Central memory CD4-positive, alpha-beta T cell (primary cell): Measurements from ENCODE around the gene DDB1.

Experiments
- DNase-seq: peaks from one replicate; pipeline ENCODE4 v3.0.0; 2022

The DDB1 gene

DNA sequence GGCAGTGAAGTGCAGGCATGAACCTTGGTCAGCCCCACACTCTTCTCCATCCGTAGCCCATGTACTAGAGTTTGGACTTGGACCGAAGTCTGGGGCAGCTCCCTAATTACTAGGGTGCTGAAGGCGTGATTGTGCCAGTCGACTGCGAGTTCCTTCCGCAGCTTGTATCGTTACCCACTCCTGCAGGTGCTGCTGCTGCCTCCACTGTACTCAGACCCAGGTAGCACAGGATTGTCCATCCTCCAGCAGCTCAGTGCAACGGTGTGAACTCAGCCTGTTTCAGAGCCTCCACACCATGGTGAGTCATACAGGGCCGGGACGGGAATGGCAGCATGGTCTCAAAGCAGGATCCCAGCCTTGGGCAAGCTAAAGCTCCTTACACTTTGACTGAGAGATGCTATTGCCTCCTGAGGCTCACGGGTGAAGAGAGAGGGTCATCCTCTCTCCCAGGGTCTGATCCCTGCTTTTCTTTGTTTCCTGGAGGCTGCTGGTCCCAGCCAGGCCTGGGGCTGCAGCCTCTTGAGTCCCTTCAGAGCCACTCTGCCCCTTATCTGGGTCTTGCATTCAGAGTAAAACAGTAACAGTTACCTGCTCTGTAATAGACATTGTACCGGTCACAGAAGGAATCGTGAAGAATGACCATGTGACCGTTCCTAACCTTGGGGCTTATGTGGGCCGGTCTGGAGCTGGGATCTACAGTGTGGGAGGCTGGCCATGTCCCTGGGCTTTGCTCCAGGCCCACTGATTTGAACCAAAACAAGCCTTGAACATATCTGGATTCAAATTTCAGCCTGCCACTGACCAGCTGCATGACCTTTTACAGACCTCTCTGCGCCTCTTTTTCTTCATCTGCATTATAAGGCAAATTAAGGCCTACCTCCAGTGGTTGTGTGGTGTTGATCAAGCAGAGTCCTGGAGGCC lies 1.8 kb upstream of the DDB1 start:
- DNase-seq = no peak

- no peak for DNase-seq
Observed at GRCh38 chr11:61333550-61334433, 887 bp upstream of the DDB1 start.

DNA sequence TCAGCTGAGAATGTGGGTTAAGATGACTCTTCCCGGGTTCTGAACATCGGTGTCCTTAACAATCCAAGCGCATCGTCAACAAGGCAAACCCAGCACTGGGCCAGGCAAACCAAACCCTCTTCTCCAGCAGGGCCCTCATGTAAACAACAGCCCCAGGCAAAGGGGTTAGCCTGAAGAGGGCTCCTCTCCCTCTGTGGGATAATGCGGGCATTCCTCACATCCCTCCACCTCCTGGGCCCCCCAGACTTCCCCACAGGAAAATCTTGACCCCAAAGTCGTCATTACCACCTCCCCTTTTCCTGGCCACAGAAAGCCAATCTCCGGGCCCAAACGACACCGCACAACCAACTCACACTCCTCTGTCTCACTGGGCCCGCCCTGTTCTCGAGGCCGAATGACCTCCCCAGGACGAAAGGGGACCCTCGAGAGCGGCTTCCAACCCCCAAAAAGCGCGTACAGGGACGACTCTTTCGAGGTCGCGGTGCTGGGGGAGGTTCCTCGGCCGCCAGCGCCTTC lies 566 bp downstream of the DDB1 start:
- no peak for DNase-seq

DNA sequence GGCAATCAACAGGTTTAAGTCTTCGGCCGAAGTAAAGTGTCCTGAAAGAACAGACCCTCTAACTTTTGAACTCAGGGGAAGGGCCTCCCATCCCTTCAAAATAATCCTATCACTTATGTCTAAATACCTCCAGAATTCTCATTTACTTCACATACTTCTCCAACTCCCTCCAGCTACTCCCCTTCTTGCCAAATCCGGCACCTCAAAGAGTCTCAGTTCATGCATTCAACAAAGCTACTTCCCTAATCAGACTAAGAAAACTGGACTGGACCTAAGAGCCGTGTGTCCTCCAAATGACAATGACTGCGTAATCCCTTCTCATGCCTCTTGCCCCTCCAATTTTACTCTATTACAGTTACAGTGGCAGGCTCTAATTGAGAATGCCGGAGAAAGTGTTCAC lies 1.3 kb downstream of the DDB1 start:
- DNase-seq = no peak

- DNase-seq = no peak
Observed at GRCh38 chr11:61329871-61330270, 3.0 kb downstream of the DDB1 start.

DNA sequence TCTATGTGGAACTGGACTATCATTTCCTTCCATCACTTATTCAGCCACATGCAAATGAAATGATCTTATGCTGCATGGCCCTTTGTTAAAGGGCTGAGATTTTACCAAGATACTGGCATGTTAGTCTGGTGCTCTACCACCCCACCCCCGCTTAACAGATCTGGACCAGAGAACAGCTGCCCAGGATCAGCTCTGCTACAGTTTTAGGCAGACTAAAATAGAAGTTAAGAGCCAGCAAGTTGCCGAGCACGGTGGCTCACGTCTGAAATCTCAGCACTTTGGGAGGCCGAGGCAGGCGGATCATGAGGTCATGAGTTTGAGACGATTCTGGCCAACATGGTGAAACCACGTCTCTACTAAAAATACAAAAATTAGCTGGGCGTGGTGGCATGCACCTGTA lies 4.6 kb downstream of the DDB1 start:
- no peak for DNase-seq

DNA sequence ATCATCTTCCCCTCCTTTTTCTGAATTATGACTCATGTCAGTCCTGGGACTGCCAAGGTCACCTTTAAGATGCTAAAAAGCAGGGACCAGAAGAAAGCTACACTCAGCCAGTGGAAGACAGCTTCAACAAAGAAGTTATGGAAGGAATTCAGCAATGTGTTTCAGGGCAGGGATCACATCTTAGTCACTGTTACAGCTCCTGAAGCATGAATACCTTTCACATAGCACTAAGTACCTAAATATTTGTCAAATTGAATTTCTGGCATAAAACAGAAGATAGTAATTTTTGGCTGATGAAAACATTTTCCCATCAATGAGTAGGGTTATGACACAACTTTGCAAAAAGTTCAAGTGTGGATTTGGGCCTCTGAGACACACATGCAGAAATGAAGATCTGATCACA lies 5.2 kb downstream of the DDB1 start:
- DNase-seq = no peak

GRCh38 chr11:61325649-61326414 lies 7.1 kb downstream of the DDB1 start:
- no peak for DNase-seq

- no peak for DNase-seq
Observed at GRCh38 chr11:61315260-61315659, 17.6 kb downstream of the DDB1 start.

- DNase-seq = no peak
Observed at GRCh38 chr11:61310749-61311148, 22.2 kb downstream of the DDB1 start.

- DNase-seq = no peak
Observed at GRCh38 chr11:61309739-61310138, 23.2 kb downstream of the DDB1 start.

DNA sequence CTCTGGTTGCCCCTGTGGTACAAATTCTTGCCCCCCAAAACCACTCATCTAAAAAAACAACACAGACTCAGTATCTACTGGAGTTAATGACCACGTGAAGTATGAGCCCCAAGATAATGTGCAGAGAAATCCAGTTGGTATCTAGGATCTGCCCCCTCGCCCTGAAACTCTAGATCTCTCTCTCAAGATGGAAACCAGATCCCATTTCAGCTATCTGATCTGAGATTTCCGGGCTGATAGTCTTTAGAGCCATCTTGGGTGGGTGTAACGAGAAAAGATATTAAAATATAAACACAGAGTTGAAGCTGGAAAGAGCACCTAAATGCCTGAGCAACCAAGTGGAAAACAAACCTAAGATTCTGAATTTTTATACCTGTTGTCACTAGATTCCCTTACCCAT lies 23.8 kb downstream of the DDB1 start:
- DNase-seq = no peak

GRCh38 chr11:61307354-61307753 lies 25.6 kb downstream of the DDB1 start:
- DNase-seq = no peak

DNA sequence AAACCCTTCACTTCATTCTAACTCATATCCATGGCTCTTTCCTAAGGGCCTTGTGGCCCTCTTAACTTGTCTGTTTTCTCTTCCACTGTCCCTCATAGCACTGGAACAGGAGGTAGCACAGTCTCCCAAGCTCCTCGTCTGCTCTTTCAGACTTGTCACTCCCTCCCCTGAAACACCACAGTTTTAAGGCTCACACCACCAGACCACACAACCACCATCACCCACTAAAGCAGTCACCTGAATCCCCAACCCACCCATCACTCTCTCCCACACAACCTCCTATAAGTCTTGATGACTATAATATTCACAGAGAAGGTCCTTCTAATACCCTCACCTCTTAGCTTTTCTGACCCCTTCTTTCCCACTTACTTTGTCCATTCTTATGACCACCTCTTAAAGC lies 26.7 kb downstream of the DDB1 start:
- no peak for DNase-seq

DNA sequence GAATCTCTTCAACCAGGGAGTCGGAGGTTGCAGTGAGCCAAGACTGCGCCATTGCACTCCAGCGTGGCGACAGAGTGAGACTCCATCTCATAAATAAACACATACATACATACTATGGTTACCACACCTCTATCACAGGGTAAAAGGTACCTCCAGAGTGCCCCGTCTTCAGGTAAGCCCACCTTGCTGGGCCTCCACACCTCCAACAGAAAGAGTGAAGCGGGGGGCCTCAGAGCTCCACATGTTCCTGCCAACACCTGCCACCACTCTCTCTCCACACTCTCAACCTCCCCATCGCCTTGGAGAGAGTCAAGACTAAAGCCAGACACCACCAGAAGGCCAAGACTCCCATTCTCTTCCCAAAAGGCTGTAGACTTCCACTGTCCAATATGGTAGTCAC lies 27.5 kb downstream of the DDB1 start:
- DNase-seq = no peak

DNA sequence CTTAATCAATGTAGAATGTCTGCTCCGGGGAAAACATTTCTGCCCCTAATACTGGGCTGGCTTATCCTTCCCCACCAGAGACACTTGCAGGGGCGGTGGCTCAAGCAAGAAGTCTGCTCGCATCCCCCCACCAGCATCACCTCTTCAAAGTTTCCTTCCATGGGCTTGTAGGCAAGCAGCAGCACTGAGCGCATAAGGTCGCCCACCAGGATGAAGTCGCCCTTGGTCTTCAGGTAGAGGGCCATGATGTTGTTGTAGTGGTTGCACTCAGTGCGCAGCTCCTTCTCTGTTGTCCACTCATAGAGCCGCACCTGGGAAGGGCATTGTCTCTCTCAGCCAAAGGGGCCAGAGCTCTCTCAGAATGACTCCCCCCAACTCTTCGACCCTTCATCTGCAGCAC lies 29.2 kb downstream of the DDB1 start:
- no peak for DNase-seq

GRCh38 chr11:61302550-61302949 lies 30.4 kb downstream of the DDB1 start:
- no peak for DNase-seq

DNA sequence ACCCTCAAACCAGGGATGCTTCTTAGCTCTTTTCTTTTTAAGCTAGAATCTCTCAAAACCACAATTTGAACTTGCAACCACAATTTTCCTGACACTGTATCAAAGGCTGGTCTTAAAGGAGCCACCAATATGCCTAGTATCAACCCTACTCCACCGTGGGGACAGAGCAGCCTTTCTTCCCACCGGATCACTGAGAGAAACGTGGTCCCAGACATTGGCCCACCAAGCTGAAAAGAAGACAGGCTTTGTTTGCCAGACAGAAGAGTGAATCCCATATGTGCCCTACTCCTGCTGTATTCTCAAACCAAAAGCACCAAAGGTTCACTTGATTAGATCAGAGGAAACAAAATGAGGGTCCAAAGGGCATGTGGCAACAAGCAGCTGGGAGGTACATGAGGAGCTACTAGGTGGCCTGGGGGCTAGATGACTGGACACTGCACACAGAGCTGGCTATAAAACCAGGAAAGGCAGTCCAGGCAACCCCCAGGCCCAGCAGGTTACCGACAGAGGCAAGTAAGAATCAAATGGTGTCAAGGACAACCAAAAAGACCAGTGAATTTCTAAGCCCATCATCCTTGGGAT lies 34.2 kb downstream of the DDB1 start:
- no peak for DNase-seq

GRCh38 chr11:61297746-61298145 lies 35.2 kb downstream of the DDB1 start:
- no peak for DNase-seq

DNA sequence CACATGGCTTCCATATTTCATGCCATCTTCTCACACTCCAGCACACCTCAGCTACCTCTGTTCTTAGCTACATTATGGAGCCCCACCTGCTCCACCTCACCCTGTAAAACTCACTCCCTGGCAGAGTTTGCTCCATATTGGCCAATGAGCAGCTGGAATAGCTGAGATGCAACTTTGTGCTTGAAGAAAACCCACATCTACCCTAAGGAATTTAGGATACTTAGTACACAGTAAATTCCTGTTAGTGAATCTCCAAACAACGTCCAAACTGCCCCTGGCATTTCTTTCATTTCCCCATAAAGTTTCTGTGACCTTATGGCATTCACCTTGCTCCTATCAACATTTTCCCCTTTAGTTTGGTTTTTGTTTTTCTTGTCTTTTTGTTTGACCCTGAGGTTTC lies 35.6 kb downstream of the DDB1 start:
- no peak for DNase-seq

- DNase-seq = no peak
Observed at GRCh38 chr11:61295596-61295926, 37.3 kb downstream of the DDB1 start.

DNA sequence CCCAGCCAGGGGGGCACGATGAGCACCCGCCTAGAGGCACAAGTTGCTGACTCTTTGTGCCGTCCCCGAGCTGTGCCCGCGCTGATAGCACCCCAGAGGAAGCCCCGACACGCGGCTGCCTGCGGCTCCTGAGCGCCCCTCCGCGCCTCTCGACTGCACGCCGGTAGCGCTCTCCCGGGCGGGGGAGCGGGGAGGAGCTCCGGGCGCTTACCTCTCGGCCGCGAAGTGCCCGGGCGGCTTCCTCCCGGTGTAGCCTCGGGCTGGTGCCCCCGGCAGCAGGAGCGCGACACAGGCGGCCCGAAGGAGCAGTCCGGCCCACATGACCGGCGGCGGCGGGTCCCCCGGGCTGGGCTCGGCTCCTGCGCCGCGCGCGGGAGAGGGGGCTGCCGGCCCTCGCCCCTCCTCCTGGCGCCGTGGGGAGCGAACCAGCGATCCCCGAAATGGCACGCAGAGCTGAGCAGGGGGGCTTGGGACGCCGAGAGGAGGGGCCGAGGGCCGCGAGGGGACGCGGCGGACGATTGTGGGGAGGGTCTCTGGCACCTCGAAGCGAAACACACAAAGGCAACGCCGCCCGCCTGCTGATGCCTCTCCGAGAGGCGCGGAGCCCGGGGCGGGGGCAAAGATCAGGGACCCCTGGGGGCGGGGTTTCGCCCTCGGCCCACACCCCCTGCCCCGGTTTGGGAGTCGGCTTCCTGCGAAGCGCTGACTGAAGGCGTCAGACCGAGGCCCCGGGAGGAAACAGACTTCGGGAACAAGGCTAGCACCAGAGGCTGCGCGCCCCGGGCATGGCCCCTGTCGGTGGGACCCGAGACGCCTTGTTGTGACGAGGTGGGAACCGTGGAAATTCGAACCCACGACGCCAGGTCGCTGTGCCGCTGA lies 37.9 kb downstream of the DDB1 start, which contains the start of gene VWCE:
Gene VWCE, minus strand, starts transcription at position 600 of the 879 bp plus-strand sequence. Its CDS starts 279 bp downstream, at position 321.
- DNase-seq = peak; percentile 41
